ENCODE measurements around the gene SPPL2B. TPM values are rescaled to one million over a fixed set of nuclear protein-coding genes. Genes with fewer than 3 reads are reported as not detected.

Gene SPPL2B
- total and polyA plus RNA-seq, 4 donors = 9.5 to 34.6 (median 21.4) TPM

GRCh38 chr19:2361246-2362045 is 33.0 kb downstream of the SPPL2B start:
- no peak overlapping the region for H3K4me3 ChIP-seq (ENCODE audit: low read depth in 1 of 3, low read length in 3 of 3)
- H3K27me3 ChIP-seq (ENCODE audit: control insufficient read depth in 4 of 4, insufficient read depth in 4 of 4, low read length in 3 of 4) = peaks cover 0 to 10% (median 0%) of the 10 kb centered on the region in 4 donors
- no peak overlapping the region for H3K9ac ChIP-seq (ENCODE audit: low read depth in 1 of 2, low read length in 2 of 2)
- no peak for DNase-seq (ENCODE audit: low spot score)
- no peaks in the 10 kb centered on the region for H3K36me3 ChIP-seq (ENCODE audit: control insufficient read depth in 4 of 4, insufficient read depth in 3 of 4, low read depth in 1 of 4, low read length in 3 of 4)
- no peak overlapping the region for H3K27ac ChIP-seq (ENCODE audit: low read depth in 1 of 2, low read length in 2 of 2)
- H3K4me1 ChIP-seq (ENCODE audit: control insufficient read depth in 4 of 4, insufficient read depth in 4 of 4, low read length in 3 of 4) = no peaks in the 10 kb centered on the region
- H3K9me3 ChIP-seq (ENCODE audit: control insufficient read depth in 4 of 4, low read length in 3 of 4) = no peaks in the 10 kb centered on the region
- 29% methylated on average over 24 of the region's 24 CpGs for WGBS
- no peak for TF ChIP-seq FOXA2 (IDR thresholded peaks at IDR 0.05)
- no peak for TF ChIP-seq TAF1 (conservative IDR thresholded peaks at IDR 0.05)
- TF ChIP-seq HNF4G (IDR thresholded peaks at IDR 0.05) = no peak
- TF ChIP-seq GABPA (IDR thresholded peaks at IDR 0.05 in 1 of 2, conservative IDR thresholded peaks at IDR 0.05 in 1 of 2) = no peak
- TF ChIP-seq ATF3 (IDR thresholded peaks at IDR 0.05) = no peak
- no peak for TF ChIP-seq CTCF (IDR thresholded peaks at IDR 0.05; ENCODE audit: low read depth, low read length, missing input control)
- TF ChIP-seq ZBTB33 (IDR thresholded peaks at IDR 0.05) = no peak
- TF ChIP-seq YY1 (IDR thresholded peaks at IDR 0.05) = no peak
- TF ChIP-seq EGR1 (IDR thresholded peaks at IDR 0.05; ENCODE audit: low read depth in 2 of 2) = no peak
- no peak for TF ChIP-seq MAX (IDR thresholded peaks at IDR 0.05)

GRCh38 chr19:2362046-2362969 is 33.8 kb downstream of the SPPL2B start:
- DNase-seq (ENCODE audit: low spot score) = no peak
- Histone ChIP-seq H3K27ac (ENCODE audit: low read depth in 1 of 2, low read length in 2 of 2) (no peak overlapping the region), H3K4me3 (ENCODE audit: low read depth in 1 of 3, low read length in 3 of 3) (no peak overlapping the region), H3K9ac (ENCODE audit: low read depth in 1 of 2, low read length in 2 of 2) (no peak overlapping the region), H3K4me1 (ENCODE audit: control insufficient read depth in 4 of 4, insufficient read depth in 4 of 4, low read length in 3 of 4) (no peaks in the 10 kb centered on the region), H3K27me3 (ENCODE audit: control insufficient read depth in 4 of 4, insufficient read depth in 4 of 4, low read length in 3 of 4) (peaks cover 0 to 10% (median 0%) of the 10 kb centered on the region in 4 donors), H3K36me3 (ENCODE audit: control insufficient read depth in 4 of 4, insufficient read depth in 3 of 4, low read depth in 1 of 4, low read length in 3 of 4) (no peaks in the 10 kb centered on the region), H3K9me3 (ENCODE audit: control insufficient read depth in 4 of 4, low read length in 3 of 4) (no peaks in the 10 kb centered on the region)
- 88% methylated on average over 11 of the region's 11 CpGs for WGBS
- TF ChIP-seq SP1 (IDR thresholded peaks at IDR 0.05) = no peak
- no peak for TF ChIP-seq EGR1 (IDR thresholded peaks at IDR 0.05; ENCODE audit: low read depth in 2 of 2)
- no peak for TF ChIP-seq RAD21 (IDR thresholded peaks at IDR 0.05)
- no peak for TF ChIP-seq TAF1 (conservative IDR thresholded peaks at IDR 0.05)
- no peak for TF ChIP-seq RXRA (IDR thresholded peaks at IDR 0.05)
- no peak for TF ChIP-seq MAX (IDR thresholded peaks at IDR 0.05)

All from liver (tissue), 9 donors.